GM19240 (cell line): Measurements from ENCODE around the gene PTPRJ.

Source experiments
- DNase-seq: peaks from one replicate; pipeline ENCODE4 v3.0.0; 2011; ENCODE audit warnings: low spot score; ENCODE audit not compliant: insufficient read length

PTPRJ gene

DNA sequence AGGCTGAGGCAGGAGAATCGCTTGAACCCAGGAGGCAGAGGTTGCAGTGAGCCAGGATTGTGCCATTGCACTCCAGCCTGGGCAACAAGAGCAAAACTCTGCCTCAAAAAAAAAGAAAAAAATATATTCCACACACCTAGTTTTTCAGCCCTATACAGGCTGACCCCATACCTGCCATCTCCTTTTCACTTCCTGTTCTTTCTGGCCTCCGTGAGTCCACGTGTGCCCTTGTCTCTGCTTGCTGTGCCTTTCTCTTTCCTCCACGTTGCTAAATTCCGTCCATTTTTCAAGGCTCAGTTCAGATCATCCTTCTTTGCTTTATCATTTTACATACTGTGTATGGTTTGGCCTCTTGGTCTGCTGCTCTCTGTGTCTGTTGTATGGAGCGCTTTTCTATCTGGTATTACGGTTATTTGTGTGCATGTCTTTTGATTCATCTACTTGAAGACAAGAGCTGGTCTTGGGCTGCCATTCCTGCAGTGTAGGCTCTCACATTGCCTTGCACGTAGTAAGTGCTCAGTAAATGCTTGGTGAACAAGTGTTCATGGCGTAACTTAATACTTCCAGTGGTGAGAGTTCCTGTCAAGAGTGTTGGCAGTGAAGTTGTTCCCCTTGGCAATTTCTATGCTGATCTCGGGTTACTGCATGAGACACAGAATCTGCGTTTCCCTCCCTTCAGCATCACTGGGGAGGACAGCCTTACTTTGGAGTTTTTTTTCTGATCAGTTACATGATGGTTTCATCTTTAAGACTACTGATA is 57.5 kb downstream of the PTPRJ start:
- no peak for DNase-seq

DNA sequence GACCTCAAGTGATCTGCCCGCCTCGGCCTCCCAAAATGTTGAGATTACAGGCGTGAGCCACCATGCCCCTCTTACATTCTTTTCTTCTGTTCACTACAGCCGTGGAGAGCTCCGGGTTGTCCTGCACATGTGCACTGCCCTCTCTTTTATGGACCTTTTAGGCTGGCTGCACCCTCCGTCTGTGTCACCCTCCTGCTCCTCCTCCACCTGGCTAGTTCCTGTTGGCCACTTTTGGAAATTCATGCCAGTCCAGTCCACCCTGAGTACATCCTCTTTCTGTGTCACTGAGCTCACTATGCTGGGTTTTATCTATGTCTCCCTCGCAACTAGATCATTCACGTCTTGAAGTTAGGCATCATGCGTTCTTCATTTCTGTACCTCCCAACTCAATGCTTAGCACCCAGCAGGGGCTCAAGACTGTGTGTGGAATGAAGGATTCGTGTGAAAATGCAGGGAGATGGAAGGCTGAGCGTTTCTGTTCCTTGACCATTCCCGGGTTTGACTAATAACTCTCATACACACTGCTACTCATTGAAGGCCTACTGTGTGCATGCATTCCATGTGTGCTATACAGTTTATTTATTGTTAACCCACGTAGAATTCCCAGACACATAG is 60.6 kb downstream of the PTPRJ start:
- DNase-seq: no peak

DNA sequence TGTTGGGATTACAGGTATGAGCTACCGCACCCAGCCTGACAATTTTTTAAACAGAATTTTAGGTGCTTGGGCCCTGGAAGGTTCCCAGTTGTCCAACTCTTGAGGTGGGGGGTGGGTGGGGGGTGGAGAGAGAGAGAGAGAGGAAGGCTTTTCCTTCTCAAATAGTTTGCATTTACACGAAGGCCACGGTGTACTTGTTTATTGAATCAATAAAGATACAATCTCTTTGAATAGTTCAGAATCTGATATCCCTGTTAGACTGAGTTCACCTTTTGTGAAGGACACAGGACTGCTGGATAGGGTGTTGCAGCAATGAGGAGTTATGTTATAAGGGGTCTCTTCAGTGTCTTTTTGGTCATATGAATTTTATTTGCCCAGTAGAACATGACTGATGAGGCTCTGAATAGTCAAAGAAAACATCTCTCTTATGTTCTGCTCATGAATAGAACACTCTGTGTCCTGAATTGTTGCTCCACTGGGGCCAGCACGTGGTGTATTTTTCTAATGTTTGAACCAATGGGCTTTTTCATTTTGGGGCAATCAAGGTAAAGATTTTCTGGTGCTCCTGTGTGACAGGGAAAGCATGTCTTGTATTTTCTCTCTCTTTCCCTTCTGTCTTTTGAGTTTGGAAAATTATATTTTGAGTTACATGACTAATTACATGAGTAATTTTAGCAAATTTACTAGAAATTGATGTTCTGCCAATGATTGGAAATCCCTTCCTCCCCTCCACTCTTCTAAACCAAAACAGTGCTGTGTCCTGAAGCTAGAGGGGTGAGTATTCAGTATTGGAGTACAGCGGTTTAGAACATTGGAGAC is 61.7 kb downstream of the PTPRJ start:
- no peak for DNase-seq

GRCh38 chr11:48043111-48043990 is 63.0 kb downstream of the PTPRJ start:
- DNase-seq: no peak

GRCh38 chr11:48043991-48044512 is 63.7 kb downstream of the PTPRJ start:
- DNase-seq: no peak

DNA sequence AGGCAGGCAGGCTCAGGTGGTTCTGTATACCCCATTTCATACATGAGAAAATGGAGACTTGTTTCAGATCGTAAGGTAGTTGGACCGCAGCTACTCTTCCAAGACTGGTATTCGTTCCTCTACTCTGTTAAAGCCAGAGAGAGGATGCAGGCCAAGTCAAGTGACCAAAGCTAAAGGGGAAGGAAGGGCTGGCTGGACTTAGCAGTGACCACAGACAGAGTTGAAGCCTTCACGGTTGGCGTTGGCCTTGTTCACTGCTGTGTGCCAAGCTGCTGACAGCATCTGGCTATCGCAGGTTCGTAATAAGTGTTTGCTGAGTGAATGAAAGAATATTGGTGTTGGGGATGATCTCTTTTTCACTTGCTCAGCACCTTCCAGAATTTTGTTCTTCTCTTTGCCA is 64.2 kb downstream of the PTPRJ start:
- DNase-seq: no peak

DNA sequence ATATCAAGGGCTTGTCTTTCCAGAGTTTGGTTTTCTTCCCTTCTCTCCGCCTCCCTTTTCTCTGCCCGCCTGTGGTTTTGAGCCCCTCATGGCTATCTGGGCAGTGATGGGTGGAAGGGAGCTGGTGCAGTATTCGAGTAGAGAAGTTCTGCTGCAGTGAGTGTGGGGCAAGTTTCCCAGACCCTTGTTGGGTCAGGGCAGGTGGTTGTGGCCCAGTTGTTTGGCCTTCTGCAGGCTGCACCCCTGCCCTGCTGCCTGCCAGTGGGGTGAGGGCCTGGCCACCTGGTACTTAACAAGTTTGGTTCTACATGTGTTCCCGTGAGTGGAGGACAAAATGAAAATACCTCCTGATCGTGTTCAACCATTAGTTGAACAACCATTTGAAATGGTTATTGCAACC is 65.2 kb downstream of the PTPRJ start:
- DNase-seq: no peak

DNA sequence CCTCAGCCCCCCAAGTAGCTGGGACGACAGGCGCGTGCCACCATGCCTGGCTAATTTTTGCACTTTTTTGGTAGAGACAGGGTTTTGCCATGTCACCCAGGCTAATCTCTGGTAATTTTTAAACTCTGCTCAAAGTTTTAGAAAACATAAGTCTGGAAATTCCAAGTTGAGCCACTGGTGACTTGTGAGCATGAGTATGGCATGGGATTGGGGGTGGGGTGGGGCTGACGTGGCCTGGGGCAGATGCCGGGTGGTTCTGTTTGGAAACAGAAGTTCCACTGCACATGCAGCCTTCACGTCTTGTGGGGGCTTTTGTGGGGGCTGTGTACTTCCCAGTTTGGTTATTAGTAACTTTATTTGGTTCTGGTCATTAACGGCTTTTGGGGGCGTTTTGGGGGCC is 67.3 kb downstream of the PTPRJ start:
- no peak for DNase-seq

- DNase-seq: no peak
Measured at GRCh38 chr11:48049036-48049435, 68.7 kb downstream of the PTPRJ start.

GRCh38 chr11:48050304-48050703 is 69.9 kb downstream of the PTPRJ start:
- DNase-seq: no peak

- no peak for DNase-seq
Measured at GRCh38 chr11:48051217-48051830, 71.0 kb downstream of the PTPRJ start.

- no peak for DNase-seq
Measured at GRCh38 chr11:48052183-48053044, 72.1 kb downstream of the PTPRJ start.

DNA sequence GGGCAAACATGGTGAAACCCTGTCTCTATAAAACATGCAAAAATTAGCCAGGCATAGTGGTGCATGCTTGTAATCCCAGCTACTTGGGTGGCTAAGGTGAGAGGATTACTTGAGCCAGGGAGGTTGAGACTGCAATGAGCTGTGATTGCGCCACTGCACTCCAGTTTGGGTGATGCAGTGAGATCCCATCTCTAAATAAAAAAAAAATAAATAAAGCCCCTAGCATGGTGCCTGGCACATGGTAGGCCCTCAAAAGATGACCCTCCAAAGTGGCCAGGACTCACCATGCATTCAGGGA is 74.6 kb downstream of the PTPRJ start:
- DNase-seq: no peak

DNA sequence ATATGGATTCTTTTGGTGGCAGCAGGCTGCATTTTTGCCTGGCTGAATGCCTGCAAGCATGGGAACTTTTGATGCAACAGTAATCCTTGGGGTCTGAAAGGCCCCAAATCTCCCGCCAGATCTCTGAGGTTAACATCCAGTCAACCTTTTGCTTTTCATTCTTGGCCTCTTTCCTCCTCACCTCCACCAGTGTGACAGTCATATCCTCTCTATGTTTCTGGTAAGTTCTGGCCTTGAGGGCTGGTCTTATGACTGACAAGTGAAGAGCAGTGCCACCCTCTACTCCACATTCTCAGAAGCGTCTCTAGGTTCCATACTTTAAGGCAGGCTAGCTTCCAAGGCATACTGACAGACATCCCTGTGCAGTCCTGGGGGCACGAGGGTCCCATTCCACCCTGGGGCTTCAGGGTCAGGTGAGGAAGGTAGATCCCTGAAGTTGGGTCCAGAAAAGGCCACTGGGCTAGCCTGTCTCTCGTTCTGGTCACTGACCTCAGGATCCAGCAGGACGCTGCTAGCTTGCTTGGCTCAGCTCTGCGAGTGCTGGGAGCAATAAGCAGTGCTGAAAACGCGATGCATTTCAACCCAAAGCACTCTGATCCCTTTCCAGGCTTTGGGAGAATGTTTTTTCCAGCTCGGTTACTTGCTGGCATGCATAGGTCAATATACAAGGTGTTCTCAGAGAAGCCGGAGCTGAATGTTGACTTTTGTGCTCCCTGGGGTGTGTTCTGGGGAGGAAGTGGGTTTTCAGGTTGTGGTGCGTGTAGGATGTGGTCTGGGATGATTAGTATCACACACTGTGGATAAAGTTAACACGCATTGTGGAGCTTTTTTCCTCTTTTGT is 75.2 kb downstream of the PTPRJ start:
- no peak for DNase-seq

- DNase-seq: no peak
Measured at GRCh38 chr11:48056325-48057183, 76.2 kb downstream of the PTPRJ start.

DNA sequence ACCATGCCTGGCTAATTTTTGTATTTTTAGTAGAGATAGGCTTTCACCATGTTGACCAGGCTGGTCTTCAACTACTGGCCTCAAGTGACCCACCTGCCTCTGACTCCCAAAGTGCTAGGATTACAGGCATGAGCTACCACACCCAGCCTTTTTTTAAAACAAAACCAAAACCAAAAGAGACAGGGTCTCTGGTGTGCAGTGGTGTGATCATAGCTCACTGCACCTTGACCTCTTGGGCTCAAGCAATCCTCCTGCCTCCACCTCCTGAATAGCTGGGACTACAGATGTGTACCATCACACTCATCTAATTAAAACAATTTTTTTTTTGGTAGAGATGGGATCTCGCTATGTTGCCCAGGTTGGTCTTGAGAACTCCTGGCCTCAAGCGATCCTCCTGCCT is 77.7 kb downstream of the PTPRJ start:
- DNase-seq: no peak

DNA sequence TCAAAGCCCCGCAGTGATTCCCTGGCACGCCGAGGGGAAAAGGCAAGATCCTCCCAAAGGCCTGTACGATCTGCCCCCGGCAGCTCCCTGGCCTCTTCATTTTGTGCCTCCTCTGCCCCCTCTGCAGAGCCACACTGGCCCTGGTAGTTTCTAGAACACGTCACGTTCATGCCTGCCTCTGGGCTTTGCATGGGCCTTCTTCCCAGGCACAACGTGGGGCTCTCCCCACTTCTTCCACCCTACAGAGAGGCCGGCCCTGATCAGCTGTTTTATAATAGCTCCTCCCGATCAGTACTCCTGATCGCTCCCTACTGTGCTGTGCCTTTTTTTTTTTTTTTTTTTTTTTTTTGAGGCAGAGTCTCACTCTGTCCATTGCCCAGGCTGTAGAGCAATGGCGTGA is 78.4 kb downstream of the PTPRJ start:
- no peak for DNase-seq

GRCh38 chr11:48062649-48063048 is 82.3 kb downstream of the PTPRJ start:
- no peak for DNase-seq
